Measurements from ENCODE around the gene ULBP2.
"Not testable (repeated sequence)": the region's sequence is repeated elsewhere in the genome, so short reads cannot be mapped to it uniquely, and the experiment has no call there.

The ULBP2 gene

DNA sequence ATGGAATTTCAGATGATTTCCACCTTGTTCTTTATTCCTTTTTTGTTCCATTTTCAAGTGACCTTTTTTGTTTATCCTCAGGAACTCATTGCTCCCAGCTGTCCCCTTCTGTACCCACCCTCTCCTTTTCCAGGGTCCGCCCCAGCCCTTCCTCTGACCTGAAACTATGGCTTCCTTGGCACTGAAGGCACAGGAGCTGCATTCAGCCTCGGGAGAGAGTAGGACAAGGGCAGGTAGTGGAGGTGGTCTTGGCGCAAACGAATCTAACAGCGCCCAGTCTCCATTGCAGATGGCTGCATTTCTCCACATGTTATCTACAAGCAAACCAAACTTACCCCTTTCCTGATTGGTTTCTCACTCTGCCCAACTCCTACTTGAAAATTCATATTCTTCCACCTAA, 8.8 kb upstream of the ULBP2 start:
- Histone ChIP-seq H3K27me3 (ENCODE audit: insufficient read depth, insufficient read length) (peaks cover 51% of the 10 kb centered on the region), H3K4me1 (ENCODE audit: insufficient read depth, insufficient read length) (no peaks in the 10 kb centered on the region)
- no peak for DNase-seq (ENCODE audit: low read depth, low spot score)

DNA sequence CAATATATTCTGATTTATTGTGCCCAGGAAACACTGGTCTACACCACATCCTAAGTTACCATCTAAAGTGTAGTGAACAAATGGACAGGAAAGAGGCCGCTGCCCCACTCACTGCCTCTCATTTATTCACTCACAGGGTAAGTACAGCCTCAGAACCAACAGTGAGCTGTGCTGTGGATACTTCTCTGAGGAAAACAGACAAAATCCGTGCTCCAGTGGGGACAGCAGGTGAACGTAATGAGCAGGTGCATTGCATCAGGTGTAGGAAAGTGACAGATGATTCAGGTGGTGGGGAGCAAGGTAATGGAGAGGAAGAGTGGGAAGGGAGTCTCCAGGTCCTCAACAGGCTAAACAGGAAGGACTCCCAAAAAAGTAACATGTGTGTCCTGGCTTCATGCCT, 8.4 kb upstream of the ULBP2 start:
- Histone ChIP-seq H3K4me1 (ENCODE audit: insufficient read depth, insufficient read length) (no peaks in the 10 kb centered on the region), H3K4me3 (ENCODE audit: insufficient read length, low read depth) (no peak overlapping the region), H3K27me3 (ENCODE audit: insufficient read depth, insufficient read length) (peaks cover 55% of the 10 kb centered on the region), H3K9ac (ENCODE audit: insufficient read length, low read depth) (no peak overlapping the region), H3K36me3 (ENCODE audit: insufficient read depth, insufficient read length, low read length) (no peaks in the 10 kb centered on the region), H3K9me3 (ENCODE audit: insufficient read depth, low read length) (no peaks in the 10 kb centered on the region)
- TF ChIP-seq ZNF274 (IDR thresholded peaks at IDR 0.05; ENCODE audit: low read depth, low read length) (no peak), YY1 (IDR thresholded peaks at IDR 0.05; ENCODE audit: insufficient read depth, insufficient read length) (no peak), SUZ12 (IDR thresholded peaks at IDR 0.05; ENCODE audit: extremely low read depth, insufficient read depth, insufficient read length) (no peak)
- no peak for DNase-seq (ENCODE audit: low read depth, low spot score)

More for the DNA sequence above, 8.8 kb upstream of the ULBP2 start:
- TF ChIP-seq ZNF274 (IDR thresholded peaks at IDR 0.05; ENCODE audit: low read depth, low read length) (no peak), SUZ12 (IDR thresholded peaks at IDR 0.05; ENCODE audit: extremely low read depth, insufficient read depth, insufficient read length) (no peak), YY1 (IDR thresholded peaks at IDR 0.05; ENCODE audit: insufficient read depth, insufficient read length) (no peak)
- Histone ChIP-seq H3K9ac (ENCODE audit: insufficient read length, low read depth) (no peak overlapping the region), H3K36me3 (ENCODE audit: insufficient read depth, insufficient read length, low read length) (no peaks in the 10 kb centered on the region), H3K4me3 (ENCODE audit: insufficient read length, low read depth) (no peak overlapping the region), H3K9me3 (ENCODE audit: insufficient read depth, low read length) (no peaks in the 10 kb centered on the region)

DNA sequence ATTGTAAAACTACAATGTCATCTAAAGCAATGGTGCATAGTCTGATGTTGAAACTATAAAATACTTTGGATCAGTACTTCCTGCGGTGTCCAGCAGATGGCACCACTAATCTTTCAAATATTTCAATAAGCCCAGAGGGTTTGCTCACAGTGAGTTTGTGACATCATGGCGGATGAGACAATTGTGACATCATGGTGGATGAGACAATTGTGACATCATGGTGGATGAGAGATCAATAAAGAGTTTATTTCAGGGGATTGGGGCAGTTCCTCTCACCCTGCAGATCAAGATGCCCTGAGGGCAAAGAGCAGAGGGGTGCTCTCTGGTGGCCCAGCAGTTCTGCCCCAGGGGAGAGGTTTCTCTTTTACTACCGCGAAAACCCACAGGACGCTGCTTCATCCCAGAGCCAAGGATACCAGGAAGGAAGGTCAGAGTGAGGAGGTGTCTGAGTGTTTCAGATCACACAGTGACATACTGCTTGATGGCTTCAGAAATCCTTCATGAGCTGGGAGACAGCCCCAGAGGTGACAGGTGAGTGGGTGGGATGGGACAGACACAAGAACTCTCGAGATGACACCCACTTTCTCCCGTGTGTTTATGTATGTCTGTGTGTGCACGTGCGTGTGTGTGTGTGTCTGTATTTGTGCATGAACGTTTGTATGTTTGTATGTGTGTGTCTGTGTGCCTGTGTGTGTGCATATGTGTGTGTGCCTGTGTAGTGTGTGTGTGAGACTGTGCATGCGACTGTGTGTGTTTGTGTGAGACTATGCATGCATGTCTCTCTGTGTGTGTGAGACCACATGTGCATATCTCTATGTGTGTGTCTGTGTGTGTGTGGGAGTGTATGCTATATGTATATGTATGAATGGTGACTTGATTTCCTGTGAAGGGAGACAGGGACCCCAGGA, 7.3 kb upstream of the ULBP2 start:
- Histone ChIP-seq H3K9ac (ENCODE audit: insufficient read length, low read depth) (no peak overlapping the region), H3K9me3 (ENCODE audit: insufficient read depth, low read length) (no peaks in the 10 kb centered on the region), H3K4me3 (ENCODE audit: insufficient read length, low read depth) (no peak overlapping the region), H3K4me1 (ENCODE audit: insufficient read depth, insufficient read length) (no peaks in the 10 kb centered on the region), H3K27me3 (ENCODE audit: insufficient read depth, insufficient read length) (peaks cover 61% of the 10 kb centered on the region), H3K36me3 (ENCODE audit: insufficient read depth, insufficient read length, low read length) (no peaks in the 10 kb centered on the region)
- no peak for TF ChIP-seq ZNF274 (IDR thresholded peaks at IDR 0.05; ENCODE audit: low read depth, low read length)
- TF ChIP-seq SUZ12 (IDR thresholded peaks at IDR 0.05; ENCODE audit: extremely low read depth, insufficient read depth, insufficient read length) = no peak
- TF ChIP-seq YY1 (IDR thresholded peaks at IDR 0.05; ENCODE audit: insufficient read depth, insufficient read length) = no peak
- DNase-seq (ENCODE audit: low read depth, low spot score) = no peak

DNA sequence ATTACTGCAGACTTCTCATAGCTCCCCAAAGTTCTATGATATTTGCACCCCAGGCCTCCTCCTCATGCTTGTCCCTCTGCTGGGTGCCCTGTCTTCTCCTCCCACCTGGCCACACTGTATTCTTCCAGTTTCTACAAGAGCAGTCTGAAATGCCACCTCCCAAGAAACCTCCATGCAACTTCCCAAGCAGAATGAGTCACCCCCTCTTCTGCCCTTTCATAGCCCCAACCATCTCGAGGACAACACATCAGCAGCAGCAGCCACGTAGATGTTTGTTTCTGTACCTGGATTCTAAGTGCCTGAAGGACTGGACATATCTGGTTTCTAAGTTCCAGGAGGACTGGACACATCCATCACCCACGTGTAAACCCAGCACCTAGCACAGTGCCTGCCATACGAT, 6.6 kb upstream of the ULBP2 start:
- TF ChIP-seq YY1 (IDR thresholded peaks at IDR 0.05; ENCODE audit: insufficient read depth, insufficient read length) (no peak), ZNF274 (IDR thresholded peaks at IDR 0.05; ENCODE audit: low read depth, low read length) (no peak), SUZ12 (IDR thresholded peaks at IDR 0.05; ENCODE audit: extremely low read depth, insufficient read depth, insufficient read length) (no peak)
- Histone ChIP-seq H3K27me3 (ENCODE audit: insufficient read depth, insufficient read length) (peaks cover 68% of the 10 kb centered on the region), H3K9me3 (ENCODE audit: insufficient read depth, low read length) (no peaks in the 10 kb centered on the region), H3K4me1 (ENCODE audit: insufficient read depth, insufficient read length) (no peaks in the 10 kb centered on the region), H3K4me3 (ENCODE audit: insufficient read length, low read depth) (no peak overlapping the region), H3K36me3 (ENCODE audit: insufficient read depth, insufficient read length, low read length) (no peaks in the 10 kb centered on the region), H3K9ac (ENCODE audit: insufficient read length, low read depth) (no peak overlapping the region)
- DNase-seq (ENCODE audit: low read depth, low spot score) = no peak

DNA sequence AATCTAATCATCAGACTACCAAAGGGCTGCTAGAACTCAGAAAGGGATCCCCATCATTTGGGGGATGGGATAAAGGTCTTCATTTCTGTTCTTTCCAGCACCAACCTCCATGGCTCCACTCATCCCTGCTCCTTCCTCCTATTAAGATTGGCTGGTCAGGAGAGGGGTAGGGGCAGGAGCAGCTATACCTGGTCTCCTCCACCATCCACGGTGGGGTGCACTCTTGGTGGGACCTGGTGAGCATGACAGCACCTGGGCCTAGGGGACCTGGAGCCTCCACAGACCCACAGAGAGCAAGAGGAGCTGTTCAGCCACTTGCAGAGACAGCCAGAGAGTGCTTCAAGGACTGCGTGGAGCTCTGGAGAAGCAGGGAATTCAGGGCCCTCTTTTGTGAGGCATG, 6.1 kb upstream of the ULBP2 start:
- Histone ChIP-seq H3K27me3 (ENCODE audit: insufficient read depth, insufficient read length) (peaks cover 72% of the 10 kb centered on the region), H3K9me3 (ENCODE audit: insufficient read depth, low read length) (no peaks in the 10 kb centered on the region), H3K9ac (ENCODE audit: insufficient read length, low read depth) (no peak overlapping the region), H3K36me3 (ENCODE audit: insufficient read depth, insufficient read length, low read length) (no peaks in the 10 kb centered on the region), H3K4me1 (ENCODE audit: insufficient read depth, insufficient read length) (no peaks in the 10 kb centered on the region), H3K4me3 (ENCODE audit: insufficient read length, low read depth) (no peak overlapping the region)
- DNase-seq (ENCODE audit: low read depth, low spot score) = no peak
- TF ChIP-seq YY1 (IDR thresholded peaks at IDR 0.05; ENCODE audit: insufficient read depth, insufficient read length) (no peak), ZNF274 (IDR thresholded peaks at IDR 0.05; ENCODE audit: low read depth, low read length) (no peak), SUZ12 (IDR thresholded peaks at IDR 0.05; ENCODE audit: extremely low read depth, insufficient read depth, insufficient read length) (no peak)

DNA sequence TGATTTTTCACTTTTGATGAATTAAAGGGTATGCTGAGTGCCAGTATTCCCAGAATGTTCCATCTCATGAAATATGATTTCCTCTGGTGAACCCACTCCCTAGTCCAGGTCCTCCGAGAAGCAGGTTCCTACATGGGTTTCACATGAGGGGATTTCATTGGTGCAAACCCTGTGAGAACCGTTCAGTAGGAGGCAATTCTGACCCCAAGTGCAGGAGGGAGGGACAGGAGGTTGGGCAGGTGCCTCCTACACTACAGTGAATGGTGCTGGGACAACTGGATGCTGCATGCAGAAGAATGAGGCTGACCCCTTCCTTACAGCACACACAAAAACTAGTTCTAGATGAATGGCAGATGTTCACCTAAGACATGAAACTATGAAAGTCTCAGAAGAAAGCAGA, 5.1 kb upstream of the ULBP2 start:
- H3K9ac ChIP-seq (ENCODE audit: insufficient read length, low read depth) = no peak overlapping the region
- no peak for DNase-seq (ENCODE audit: low read depth, low spot score)
- TF ChIP-seq SUZ12 (IDR thresholded peaks at IDR 0.05; ENCODE audit: extremely low read depth, insufficient read depth, insufficient read length) = no peak
- TF ChIP-seq ZNF274 (IDR thresholded peaks at IDR 0.05; ENCODE audit: low read depth, low read length) = no peak
- TF ChIP-seq YY1 (IDR thresholded peaks at IDR 0.05; ENCODE audit: insufficient read depth, insufficient read length) = no peak
- H3K36me3 ChIP-seq (ENCODE audit: insufficient read depth, insufficient read length, low read length) = no peaks in the 10 kb centered on the region
- H3K4me1 ChIP-seq (ENCODE audit: insufficient read depth, insufficient read length) = no peaks in the 10 kb centered on the region
- no peak overlapping the region for H3K4me3 ChIP-seq (ENCODE audit: insufficient read length, low read depth)
- no peaks in the 10 kb centered on the region for H3K9me3 ChIP-seq (ENCODE audit: insufficient read depth, low read length)
- peaks cover 83% of the 10 kb centered on the region for H3K27me3 ChIP-seq (ENCODE audit: insufficient read depth, insufficient read length)

DNA sequence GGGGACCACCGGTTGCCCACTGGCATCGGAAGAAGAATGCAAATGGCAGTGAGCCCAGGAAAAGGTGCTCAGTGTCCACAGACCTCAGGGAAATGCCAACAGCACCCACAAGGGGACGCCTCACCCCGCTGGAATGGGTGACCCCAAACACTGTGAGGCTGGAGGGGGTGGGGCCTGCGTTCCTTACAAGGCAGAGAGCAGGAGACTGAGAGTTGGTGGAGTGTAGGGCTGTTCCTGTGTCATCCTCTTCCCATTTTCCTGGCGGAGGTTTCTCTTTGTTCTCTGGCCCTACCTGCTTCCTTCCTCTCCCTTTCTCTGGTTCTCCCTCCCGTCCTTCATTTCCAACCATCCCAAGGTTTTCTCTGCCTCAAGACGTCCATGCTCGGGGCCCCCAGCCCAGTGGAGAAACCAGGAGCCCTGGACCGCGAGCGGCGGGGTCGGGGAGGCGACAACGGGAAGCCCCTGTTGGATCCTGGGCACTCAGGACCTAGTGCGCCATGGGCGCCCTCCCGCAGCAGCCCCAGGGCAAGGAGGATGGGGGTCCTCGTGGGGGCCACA, 3.7 kb upstream of the ULBP2 start:
- not testable (repeated sequence) for H3K4me1 ChIP-seq (ENCODE audit: insufficient read depth, insufficient read length); DNase-seq (ENCODE audit: low read depth, low spot score); H3K36me3 ChIP-seq (ENCODE audit: insufficient read depth, insufficient read length, low read length); H3K9me3 ChIP-seq (ENCODE audit: insufficient read depth, low read length)
- H3K9ac ChIP-seq (ENCODE audit: insufficient read length, low read depth) = peak overlapping the region; percentile 61
- peak overlapping the region; percentile 24 for H3K4me3 ChIP-seq (ENCODE audit: insufficient read length, low read depth)
- peaks cover 96% of the 10 kb centered on the region for H3K27me3 ChIP-seq (ENCODE audit: insufficient read depth, insufficient read length)

Data from NT2/D1 (cell line).